Hair follicle dermal papilla cell (primary cell): ENCODE data around the gene SNN. TPM values are rescaled to one million over a fixed set of nuclear protein-coding genes. Genes with fewer than 3 reads are reported as not detected.

Experiments
- total RNA-seq: library from RNA; depleted of rRNA; stranded (reverse); fragments of >200 nt; gene quantifications from 2 replicates; pipeline ENCODE4 v1.2.3, GENCODE V29; 2012

Gene SNN
- total RNA-seq: 10.1 and 12.6 TPM in 2 replicates

DNA sequence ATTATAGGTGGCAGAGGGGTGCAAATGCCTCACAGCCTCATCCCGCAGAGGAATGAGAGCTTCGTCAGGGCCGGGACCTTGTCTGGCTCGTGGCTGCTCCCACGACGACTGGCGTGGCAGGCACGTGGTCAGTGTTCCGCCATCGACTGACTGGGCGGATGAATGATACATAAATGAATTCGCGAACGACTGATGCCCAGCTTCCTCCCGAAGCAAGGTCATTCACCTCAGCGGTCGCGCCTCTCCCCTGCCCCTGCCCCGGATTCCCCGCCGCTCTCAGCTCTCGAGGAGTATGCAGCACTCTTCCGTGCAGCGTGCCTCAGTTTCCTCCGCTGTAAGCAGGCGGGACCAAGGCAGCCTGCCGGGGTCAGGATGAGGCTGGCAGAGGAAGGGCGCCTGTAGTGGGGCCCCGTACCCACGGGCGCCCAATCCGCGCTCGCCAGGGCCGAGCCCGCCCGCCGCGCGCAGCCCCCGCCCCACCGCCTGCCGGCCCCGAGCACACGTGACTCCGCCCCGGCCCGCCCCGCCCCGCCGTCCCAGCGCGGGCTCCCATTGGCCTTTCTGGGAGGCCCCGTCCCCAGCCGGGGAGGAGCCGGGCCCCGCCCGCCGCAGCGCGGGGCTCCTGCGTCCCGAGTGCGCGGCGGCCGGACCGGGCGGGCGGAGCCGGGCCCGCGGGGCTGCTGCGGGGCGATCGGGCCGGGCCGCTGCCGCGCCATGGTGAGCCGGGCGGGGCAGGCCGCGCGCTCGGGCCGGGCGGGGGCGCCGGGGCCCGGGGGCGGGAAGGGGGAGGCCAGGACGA, at the start of gene SNN:
SNN (plus strand) TSS at position 632 of the 799 bp plus-strand sequence. CDS start 7,605 bp downstream, outside the sequence.

Other genes with a start within 250 kb of the SNN start
- 39.4 and 48.8 TPM in 2 replicates for gene LITAF, start 81.5 kb upstream of the SNN start, total RNA-seq
- gene TXNDC11, start 74.4 kb downstream of the SNN start, total RNA-seq: 34.2 and 36.3 TPM in 2 replicates
- gene ZC3H7A, start 128.8 kb downstream of the SNN start, total RNA-seq: 29.0 and 37.8 TPM in 2 replicates
- gene RSL1D1, start 183.1 kb downstream of the SNN start, total RNA-seq: 106 and 144 TPM in 2 replicates
- 71.3 and 83.1 TPM in 2 replicates for gene GSPT1, start 247.5 kb downstream of the SNN start, total RNA-seq